ENCODE measurements around the gene WDR43.

WDR43 gene

GRCh38 chr2:28994679-28995078 lies 100.2 kb downstream of the WDR43 start:
- WGBS = 78% methylated on average over 7 of the region's 7 CpGs
- H3K9ac ChIP-seq (ENCODE audit: low read length) = no peak overlapping the region

GRCh38 chr2:28995765-28996750 lies 101.6 kb downstream of the WDR43 start:
- Histone ChIP-seq H3K36me3 (ENCODE audit: control insufficient read depth in 1 of 2, insufficient read depth in 2 of 2, low read depth in 1 of 2, low read length in 2 of 2) (no peaks in the 10 kb centered on the region), H3K4me1 (ENCODE audit: control insufficient read depth, insufficient read depth, low read depth, low read length) (no peaks in the 10 kb centered on the region), H2BK5ac (ENCODE audit: low read depth, low read length, poor library complexity, severe bottlenecking) (no peak overlapping the region), H3K23ac (ENCODE audit: low read length in 2 of 2) (no peak overlapping the region), H3K9me3 (ENCODE audit: control insufficient read depth, low read length) (no peaks in the 10 kb centered on the region), H2BK120ac (ENCODE audit: low read depth, low read length) (no peak overlapping the region), H3K4ac (ENCODE audit: low read depth in 1 of 2, low read length in 2 of 2) (no peak overlapping the region), H2AFZ (ENCODE audit: low read depth, low read length) (no peak overlapping the region), H3K9ac (ENCODE audit: low read length) (no peak overlapping the region), H2BK15ac (ENCODE audit: low read depth, poor library complexity, severe bottlenecking) (no peak overlapping the region), H4K91ac (ENCODE audit: low read length) (no peak overlapping the region), H3K27me3 (ENCODE audit: control insufficient read depth in 1 of 2, insufficient read depth in 1 of 2, low read length in 2 of 2) (peaks cover 7 to 45% of the 10 kb centered on the region in 2 experiments), H3K27ac (ENCODE audit: low read length, poor library complexity, severe bottlenecking) (no peak overlapping the region), H2AK5ac (ENCODE audit: low read length, severe bottlenecking) (no peak overlapping the region), H3K79me1 (replicated peaks; ENCODE audit: low read length, poor library complexity, severe bottlenecking) (no peaks in the 10 kb centered on the region), H3K18ac (ENCODE audit: low read depth in 1 of 2, low read length in 2 of 2) (no peak overlapping the region), H3K4me3 (ENCODE audit: insufficient read depth in 1 of 2, low read depth in 1 of 2, low read length in 2 of 2) (no peak overlapping the region), H4K8ac (ENCODE audit: low read length) (no peak overlapping the region), H3K14ac (ENCODE audit: low read length in 2 of 2) (peak overlapping the region in 1 of 2 experiments; percentile 68), H2BK12ac (ENCODE audit: low read length in 2 of 2) (no peak overlapping the region), H3K4me2 (ENCODE audit: low read length, poor library complexity, severe bottlenecking) (no peak overlapping the region)
- 77% methylated on average over 6 of the region's 6 CpGs for WGBS
- DNase-seq = no peak

More at GRCh38 chr2:28994679-28995078, 100.2 kb downstream of the WDR43 start:
- Histone ChIP-seq H3K79me1 (replicated peaks; ENCODE audit: low read length, poor library complexity, severe bottlenecking) (no peaks in the 10 kb centered on the region), H3K18ac (ENCODE audit: low read depth in 1 of 2, low read length in 2 of 2) (no peak overlapping the region), H3K36me3 (ENCODE audit: control insufficient read depth in 1 of 2, insufficient read depth in 2 of 2, low read depth in 1 of 2, low read length in 2 of 2) (no peaks in the 10 kb centered on the region), H3K4me1 (ENCODE audit: control insufficient read depth, insufficient read depth, low read depth, low read length) (no peaks in the 10 kb centered on the region), H2BK15ac (ENCODE audit: low read depth, poor library complexity, severe bottlenecking) (peak overlapping the region; percentile 52), H3K9me3 (ENCODE audit: control insufficient read depth, low read length) (no peaks in the 10 kb centered on the region), H2BK5ac (ENCODE audit: low read depth, low read length, poor library complexity, severe bottlenecking) (no peak overlapping the region), H3K14ac (ENCODE audit: low read length in 2 of 2) (no peak overlapping the region), H4K91ac (ENCODE audit: low read length) (no peak overlapping the region), H2BK12ac (ENCODE audit: low read length in 2 of 2) (no peak overlapping the region), H3K4me2 (ENCODE audit: low read length, poor library complexity, severe bottlenecking) (no peak overlapping the region), H2AK5ac (ENCODE audit: low read length, severe bottlenecking) (no peak overlapping the region), H3K23ac (ENCODE audit: low read length in 2 of 2) (no peak overlapping the region), H3K27me3 (ENCODE audit: control insufficient read depth in 1 of 2, insufficient read depth in 1 of 2, low read length in 2 of 2) (peaks cover 7 to 42% of the 10 kb centered on the region in 2 experiments), H2BK120ac (ENCODE audit: low read depth, low read length) (no peak overlapping the region), H3K4me3 (ENCODE audit: insufficient read depth in 1 of 2, low read depth in 1 of 2, low read length in 2 of 2) (no peak overlapping the region), H2AFZ (ENCODE audit: low read depth, low read length) (no peak overlapping the region), H4K8ac (ENCODE audit: low read length) (no peak overlapping the region), H3K27ac (ENCODE audit: low read length, poor library complexity, severe bottlenecking) (no peak overlapping the region), H3K4ac (ENCODE audit: low read depth in 1 of 2, low read length in 2 of 2) (no peak overlapping the region)
- no peak for DNase-seq

GRCh38 chr2:28997237-28997846 lies 102.9 kb downstream of the WDR43 start:
- WGBS = 59% methylated on average over 12 of the region's 12 CpGs
- H3K27ac ChIP-seq (ENCODE audit: low read length, poor library complexity, severe bottlenecking) = no peak overlapping the region

More at GRCh38 chr2:28997237-28997846, 102.9 kb downstream of the WDR43 start:
- Histone ChIP-seq H3K36me3 (ENCODE audit: control insufficient read depth in 1 of 2, insufficient read depth in 2 of 2, low read depth in 1 of 2, low read length in 2 of 2) (no peaks in the 10 kb centered on the region), H2BK5ac (ENCODE audit: low read depth, low read length, poor library complexity, severe bottlenecking) (no peak overlapping the region), H3K4me3 (ENCODE audit: insufficient read depth in 1 of 2, low read depth in 1 of 2, low read length in 2 of 2) (no peak overlapping the region), H2AK5ac (ENCODE audit: low read length, severe bottlenecking) (no peak overlapping the region), H3K23ac (ENCODE audit: low read length in 2 of 2) (no peak overlapping the region), H2BK15ac (ENCODE audit: low read depth, poor library complexity, severe bottlenecking) (no peak overlapping the region), H3K9me3 (ENCODE audit: control insufficient read depth, low read length) (no peaks in the 10 kb centered on the region), H2AFZ (ENCODE audit: low read depth, low read length) (no peak overlapping the region), H4K91ac (ENCODE audit: low read length) (no peak overlapping the region), H3K4ac (ENCODE audit: low read depth in 1 of 2, low read length in 2 of 2) (no peak overlapping the region), H4K8ac (ENCODE audit: low read length) (no peak overlapping the region), H3K14ac (ENCODE audit: low read length in 2 of 2) (no peak overlapping the region), H2BK120ac (ENCODE audit: low read depth, low read length) (no peak overlapping the region), H3K79me1 (replicated peaks; ENCODE audit: low read length, poor library complexity, severe bottlenecking) (no peaks in the 10 kb centered on the region), H3K4me1 (ENCODE audit: control insufficient read depth, insufficient read depth, low read depth, low read length) (no peaks in the 10 kb centered on the region), H3K27me3 (ENCODE audit: control insufficient read depth in 1 of 2, insufficient read depth in 1 of 2, low read length in 2 of 2) (peaks cover 7 to 39% of the 10 kb centered on the region in 2 experiments), H3K18ac (ENCODE audit: low read depth in 1 of 2, low read length in 2 of 2) (no peak overlapping the region), H3K9ac (ENCODE audit: low read length) (no peak overlapping the region), H2BK12ac (ENCODE audit: low read length in 2 of 2) (no peak overlapping the region), H3K4me2 (ENCODE audit: low read length, poor library complexity, severe bottlenecking) (no peak overlapping the region)
- DNase-seq = peak; percentile 23

Measured in mesenchymal stem cell (in vitro differentiated cells and primary cell).